Thyroid gland (tissue), 4 donors: ENCODE results near the gene ATF7IP. TPM values are rescaled to one million over a fixed set of nuclear protein-coding genes. Genes with fewer than 3 reads are reported as not detected.

Experiments
- DNase-seq, 2 donors: peaks; one replicate each; pipeline ENCODE4 v3.0.0-alpha.2; 2019
- H3K27ac ChIP-seq, 3 donors: fragments of 200-600 bp; sonication (generic); 1 replicate in 2 of 3; 2 replicates in 1 of 3; pipeline ENCODE4 v1.5.1; 2016 to 2019; ENCODE audit warnings: mild to moderate bottlenecking in 1 of 3, moderate library complexity in 1 of 3
- H3K27me3 ChIP-seq: fragments of 200-600 bp; sonication (generic); one replicate; pipeline ENCODE4 v1.5.1; 2019
- H3K36me3 ChIP-seq, 2 donors: fragments of 200-600 bp; sonication (generic); one replicate each; pipeline ENCODE4 v1.5.1; 2016 to 2019
- H3K4me1 ChIP-seq, 2 donors: fragments of 200-600 bp; sonication (generic); one replicate each; pipeline ENCODE4 v1.5.1; 2017 to 2019
- H3K4me3 ChIP-seq, 3 donors: fragments of 200-600 bp; sonication (generic); replicated peaks in 1 of 3; 1 replicate in 2 of 3; 2 replicates in 1 of 3; pipeline ENCODE4 v1.5.1; 2016; ENCODE audit warnings: mild to moderate bottlenecking in 1 of 3
- H3K9me3 ChIP-seq: fragments of 200-600 bp; sonication (generic); one replicate; pipeline ENCODE4 v1.5.1; 2017
- CTCF ChIP-seq, 6 experiments: fragments of 200-600 bp in 3 of 6; fragments of 450-650 bp in 3 of 6; sonication (generic) in 3 of 6; IDR thresholded peaks; one replicate each; pipeline ENCODE4 v1.5.1; 2016 to 2019; ENCODE audit warnings: antibody characterized with exemption in 6 of 6, mild to moderate bottlenecking in 2 of 6, inconsistent platforms in 1 of 6, moderate library complexity in 1 of 6
- POLR2A ChIP-seq, 2 donors: fragments of 450-650 bp; IDR thresholded peaks; one replicate each; pipeline ENCODE4 v1.6.1; 2017; ENCODE audit warnings: antibody characterized with exemption in 2 of 2, mild to moderate bottlenecking in 2 of 2, moderate library complexity in 1 of 2
- WGBS, 2 donors: methylation state at CpG; one replicate each; pipeline ENCODE4 v1.1.5; 2017; 5-methylcytosine and 5-hydroxymethylcytosine counted together
- intact Hi-C: fragments of 100-400 bp; cut with DNase I; formaldehyde crosslinking; loops from one replicate; pipeline ENCODE4 v1.15.1; 2023
- total RNA-seq, 4 donors: library from RNA; depleted of rRNA; stranded (reverse); fragments of >200 nt; gene quantifications; one replicate each; pipeline ENCODE4 v1.2.3, GENCODE V29; 2016

ATF7IP gene
- total RNA-seq, 4 donors from 2014 or later, result 64.4 to 87.2 (median 76.2) TPM

DNA sequence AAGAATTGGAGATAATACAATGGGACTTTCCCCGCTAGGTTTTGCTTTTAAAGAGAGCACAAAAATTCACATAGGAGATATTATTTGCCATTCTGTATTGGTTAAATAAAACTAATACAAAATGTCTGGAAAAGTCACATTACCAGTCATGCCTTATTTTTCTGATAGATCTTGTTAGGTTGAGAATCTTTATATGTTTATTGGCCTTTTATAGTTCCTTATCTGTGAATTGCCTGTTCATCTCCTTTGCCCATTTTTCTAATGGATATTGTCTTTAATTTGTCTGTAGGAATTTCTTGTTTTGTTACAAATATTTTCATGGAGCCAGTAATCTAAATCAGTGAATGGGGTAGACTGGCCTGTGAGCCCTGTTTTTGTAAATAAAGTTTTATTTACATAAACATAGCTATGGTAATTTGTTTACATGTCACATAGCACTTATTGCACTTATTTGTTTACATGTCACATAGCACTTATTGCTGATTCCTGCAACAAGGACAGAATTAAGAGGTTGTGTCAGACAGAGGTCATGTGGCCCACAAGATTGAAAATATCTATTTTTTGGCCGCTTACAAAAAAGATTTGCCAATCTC lies 65.0 kb downstream of the ATF7IP start:
- Histone ChIP-seq H3K27me3 (no peaks in the 10 kb centered on the region), H3K4me1 (peaks cover 8 to 10% of the 10 kb centered on the region in 2 donors), H3K27ac (no peak overlapping the region), H3K9me3 (no peaks in the 10 kb centered on the region), H3K4me3 (no peak overlapping the region), H3K36me3 (no peaks in the 10 kb centered on the region)
- no peak for TF ChIP-seq CTCF (IDR thresholded peaks at IDR 0.05)
- TF ChIP-seq POLR2A (IDR thresholded peaks at IDR 0.05), result no peak
- no peak for DNase-seq
- intact Hi-C loops, result no loop called here
- 97% methylated on average over 2 of the region's 2 CpGs for WGBS, 2 donors

GRCh38 chr12:14431975-14432374 lies 66.5 kb downstream of the ATF7IP start:
- intact Hi-C loops, result no loop called here
- H3K27me3 ChIP-seq, result no peaks in the 10 kb centered on the region
- H3K9me3 ChIP-seq, result no peaks in the 10 kb centered on the region
- 89 to 93% methylated on average over 2 of the region's 2 CpGs for WGBS, 2 donors
- no peak overlapping the region for H3K27ac ChIP-seq
- H3K4me3 ChIP-seq, result no peak overlapping the region
- no peak for DNase-seq
- TF ChIP-seq CTCF (IDR thresholded peaks at IDR 0.05) (no peak), POLR2A (IDR thresholded peaks at IDR 0.05) (no peak)
- peaks cover 8 to 10% of the 10 kb centered on the region in 2 donors for H3K4me1 ChIP-seq
- H3K36me3 ChIP-seq, result peaks cover 2 to 3% of the 10 kb centered on the region in 2 donors

DNA sequence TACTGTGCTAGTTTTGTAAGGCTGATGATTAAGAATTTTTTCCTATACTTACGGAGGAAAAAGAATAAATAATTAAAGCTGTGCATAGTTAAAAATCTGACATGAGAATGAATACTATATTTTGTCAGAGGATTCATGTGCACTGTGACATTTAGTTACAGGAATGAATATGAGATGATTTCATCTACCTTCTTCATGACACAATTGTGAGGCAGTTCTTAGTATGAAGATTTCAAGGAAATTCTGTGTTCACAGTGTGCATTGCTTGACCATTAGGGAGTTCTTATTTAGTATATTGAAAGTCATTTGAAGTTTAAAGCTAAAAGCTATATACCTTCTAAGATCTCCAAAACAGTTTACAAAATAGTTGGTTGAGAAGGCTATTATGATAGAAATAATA lies 70.1 kb downstream of the ATF7IP start:
- WGBS, 2 donors, result 96 to 97% methylated on average over 1 of the region's 1 CpG
- peaks cover 17 to 20% of the 10 kb centered on the region in 2 donors for H3K36me3 ChIP-seq
- intact Hi-C loops, result no loop called here

DNA sequence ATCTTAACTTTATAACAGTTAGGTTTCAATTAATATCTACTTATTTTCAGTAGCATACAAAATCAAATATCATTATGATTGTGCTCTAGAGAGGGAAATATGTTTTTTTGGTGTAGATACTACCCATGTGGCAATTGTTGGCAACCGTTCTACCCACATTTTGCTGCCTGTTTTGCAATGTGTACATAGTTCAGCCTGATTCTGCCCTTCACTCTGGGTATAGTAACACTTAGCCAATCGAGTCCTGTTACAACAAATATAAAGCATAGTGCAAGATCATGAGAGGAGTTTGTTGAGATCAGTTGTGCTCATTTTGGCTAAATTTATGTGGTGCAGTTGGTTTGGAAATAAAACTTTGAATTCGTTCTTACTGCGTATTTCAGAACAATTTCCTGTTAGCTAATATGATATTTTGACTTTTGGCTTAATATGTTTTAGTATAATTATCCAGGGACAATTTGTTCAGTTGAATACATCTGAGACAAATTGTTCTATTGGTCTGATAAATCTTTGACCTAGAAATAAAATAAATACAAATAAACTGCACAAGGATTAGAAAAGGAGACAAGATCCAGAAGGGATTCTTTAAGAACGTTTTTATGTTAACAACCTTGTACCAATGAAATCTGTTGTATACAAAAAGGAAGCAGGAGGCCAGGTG lies 76.9 kb downstream of the ATF7IP start:
- peaks cover 0 to 7% of the 10 kb centered on the region in 2 donors for H3K4me1 ChIP-seq
- no peaks in the 10 kb centered on the region for H3K27me3 ChIP-seq
- H3K4me3 ChIP-seq, result no peak overlapping the region
- peak overlapping the region; percentile 42 to 71 (median 62) for H3K27ac ChIP-seq
- H3K9me3 ChIP-seq, result no peaks in the 10 kb centered on the region
- intact Hi-C loops, result no loop called here
- WGBS, 2 donors, result 81 to 85% methylated on average over 5 of the region's 5 CpGs
- no peak for DNase-seq
- peaks cover 14 to 17% of the 10 kb centered on the region in 2 donors for H3K36me3 ChIP-seq
- TF ChIP-seq POLR2A (IDR thresholded peaks at IDR 0.05), result no peak
- no peak for TF ChIP-seq CTCF (IDR thresholded peaks at IDR 0.05)

More for the DNA sequence above, 70.1 kb downstream of the ATF7IP start:
- no peak overlapping the region for H3K27ac ChIP-seq
- TF ChIP-seq POLR2A (IDR thresholded peaks at IDR 0.05) (no peak), CTCF (IDR thresholded peaks at IDR 0.05) (no peak)
- DNase-seq, result no peak
- H3K9me3 ChIP-seq, result no peaks in the 10 kb centered on the region
- no peak overlapping the region for H3K4me3 ChIP-seq
- H3K27me3 ChIP-seq, result no peaks in the 10 kb centered on the region
- H3K4me1 ChIP-seq, result peaks cover 0 to 8% of the 10 kb centered on the region in 2 donors

DNA sequence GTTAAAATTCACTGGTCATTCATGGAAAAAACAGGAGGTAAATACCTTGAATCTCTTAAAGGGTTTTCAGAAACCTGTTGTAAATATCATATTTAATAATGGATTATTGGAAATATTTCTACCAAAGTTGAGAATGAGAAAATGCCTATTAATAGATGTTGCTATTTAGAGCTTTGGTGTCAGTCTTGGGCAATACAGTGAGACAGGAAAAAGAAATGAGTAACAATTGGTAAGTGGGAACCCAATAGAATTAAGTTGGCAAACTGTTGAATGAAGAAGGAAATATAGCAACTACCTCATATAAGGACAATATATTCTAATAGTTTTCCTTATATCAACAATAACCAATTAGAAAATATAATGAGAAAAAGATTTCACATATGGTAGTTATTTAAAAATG lies 78.0 kb downstream of the ATF7IP start:
- peak overlapping the region; percentile 42 to 71 (median 62) for H3K27ac ChIP-seq
- TF ChIP-seq POLR2A (IDR thresholded peaks at IDR 0.05), result no peak
- TF ChIP-seq CTCF (IDR thresholded peaks at IDR 0.05), result no peak

More for the DNA sequence above, 78.0 kb downstream of the ATF7IP start:
- Histone ChIP-seq H3K4me3 (no peak overlapping the region), H3K9me3 (no peaks in the 10 kb centered on the region), H3K36me3 (peaks cover 10 to 18% of the 10 kb centered on the region in 2 donors), H3K4me1 (peaks cover 0 to 7% of the 10 kb centered on the region in 2 donors), H3K27me3 (no peaks in the 10 kb centered on the region)
- intact Hi-C loops, result no loop called here
- DNase-seq, result no peak
